ENCODE data around the gene MATCAP1.

DNA sequence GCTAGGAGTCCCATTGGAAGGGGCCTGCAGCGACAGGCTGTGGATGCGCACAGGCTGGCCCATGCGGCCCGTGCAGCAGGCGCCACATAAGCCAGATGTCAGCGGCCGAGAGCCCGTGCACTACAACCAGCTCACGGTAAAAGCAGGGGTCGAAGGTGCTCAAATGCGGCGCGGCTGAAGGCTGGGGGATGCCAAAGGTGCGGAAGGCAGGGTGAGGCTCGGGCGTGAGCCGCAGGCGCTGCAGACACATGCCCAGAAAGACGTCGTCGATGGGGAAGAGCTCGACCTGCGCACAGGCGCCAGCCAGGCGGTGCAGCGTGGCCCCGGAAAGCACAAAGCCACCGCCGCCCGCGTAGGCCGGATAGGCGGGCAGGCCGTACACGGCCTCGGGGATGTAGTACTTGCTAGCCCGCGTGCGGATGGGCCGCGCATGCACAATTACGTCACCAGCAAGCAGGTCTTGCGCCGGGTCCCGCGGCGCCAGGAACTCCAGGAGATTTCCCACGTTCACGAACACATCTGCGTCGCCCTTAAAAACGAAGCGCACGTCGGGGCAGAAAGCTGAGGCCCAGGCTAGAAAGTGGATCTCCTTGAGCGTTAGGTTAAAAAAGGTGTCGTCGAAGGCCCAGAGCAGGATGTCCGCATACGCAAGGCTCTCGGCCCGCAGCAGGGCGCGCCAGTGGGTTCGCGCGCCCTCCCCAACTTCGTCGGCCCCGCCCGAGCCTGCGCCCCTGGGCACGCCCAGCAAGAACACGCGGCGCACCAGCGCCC is 34.3 kb downstream of the MATCAP1 start:
- TF ChIP-seq TAF1 (IDR thresholded peaks at IDR 0.05; ENCODE audit: borderline replicate concordance, low read depth, low read length) (no peak), TCF12 (IDR thresholded peaks at IDR 0.05) (no peak), REST (IDR thresholded peaks at IDR 0.05; ENCODE audit: low read depth, low read length) (no peak), CTCF (IDR thresholded peaks at IDR 0.05) (no peak), EZH2phosphoT487 (IDR thresholded peaks at IDR 0.05; ENCODE audit: borderline replicate concordance, low read depth) (no peak), USF1 (IDR thresholded peaks at IDR 0.05; ENCODE audit: borderline replicate concordance, low read depth) (no peak), MXI1 (IDR thresholded peaks at IDR 0.05; ENCODE audit: low read depth, low read length) (no peak), NFIC (IDR thresholded peaks at IDR 0.05; ENCODE audit: borderline replicate concordance) (no peak), NRF1 (IDR thresholded peaks at IDR 0.05; ENCODE audit: low read depth, low read length) (no peak), YY1 (IDR thresholded peaks at IDR 0.05; ENCODE audit: low read depth) (no peak), EP300 (IDR thresholded peaks at IDR 0.05; ENCODE audit: borderline replicate concordance in 1 of 2, low read depth in 1 of 2, low read length in 1 of 2) (no peak), ELF1 (IDR thresholded peaks at IDR 0.05) (no peak), CHD2 (IDR thresholded peaks at IDR 0.05; ENCODE audit: low read length, partially characterized antibody) (no peak)
- TF ChIP-seq, protein P1, sequence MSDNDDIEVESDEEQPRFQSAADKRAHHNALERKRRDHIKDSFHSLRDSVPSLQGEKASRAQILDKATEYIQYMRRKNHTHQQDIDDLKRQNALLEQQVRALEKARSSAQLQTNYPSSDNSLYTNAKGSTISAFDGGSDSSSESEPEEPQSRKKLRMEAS (IDR thresholded peaks at IDR 0.05; ENCODE audit: low read depth): no peak

All from SK-N-SH (cell line).